Camera-type eye (tissue), 1 donor: Measurements from ENCODE around the gene BTN1A1. TPM values are rescaled to one million over a fixed set of nuclear protein-coding genes. Genes with fewer than 3 reads are reported as not detected.

Source experiments
- total RNA-seq: library from RNA; depleted of rRNA; stranded (reverse); fragments of >200 nt; gene quantifications from one replicate; pipeline ENCODE4 v1.2.3, GENCODE V29; 2014

BTN1A1 gene
- not detected for total RNA-seq

GRCh38 chr6:26500102-26500501, at the start of gene BTN1A1:
BTN1A1 (plus strand) TSS chr6:26500303; CDS start chr6:26501287, 984 bp downstream.

GRCh38 chr6:26457806-26458688, 42.1 kb upstream of the BTN1A1 start, which contains the start of gene BTN2A1:
BTN2A1 (plus strand) TSS chr6:26457955; CDS start chr6:26458637, 682 bp downstream.

GRCh38 chr6:26537846-26538571, 37.9 kb downstream of the BTN1A1 start, which contains the start of gene HMGN4:
HMGN4 (plus strand) TSS chr6:26538366; CDS start chr6:26545207, 6,841 bp downstream.

Other genes with a start within 250 kb of the BTN1A1 start
- 7.0 TPM for gene BTN3A2, start 135.1 kb upstream of the BTN1A1 start, total RNA-seq
- gene BTN2A2, start 117.2 kb upstream of the BTN1A1 start, total RNA-seq = 21.4 TPM
- 31.5 TPM for gene BTN3A1, start 98.0 kb upstream of the BTN1A1 start, total RNA-seq
- 14.1 TPM for gene BTN3A3, start 59.8 kb upstream of the BTN1A1 start, total RNA-seq
- gene BTN2A1, start 42.3 kb upstream of the BTN1A1 start, total RNA-seq = 15.9 TPM
- gene HMGN4, start 38.1 kb downstream of the BTN1A1 start, total RNA-seq = 51.3 TPM
- gene ABT1, start 96.7 kb downstream of the BTN1A1 start, total RNA-seq = 13.3 TPM
- gene ZNF322, start 159.4 kb downstream of the BTN1A1 start, total RNA-seq = 34.5 TPM